HG02970 (cell line): ENCODE data around the gene DTX1.

Source experiments
- ATAC-seq: cut with Tn5 transposase; IDR thresholded peaks from one replicate; pipeline ENCODE4 v1.9.1; 2021; ENCODE audit warnings: mild to moderate bottlenecking, moderate library complexity, moderate number of reproducible peaks; ENCODE audit not compliant: unreplicated experiment, low FRiP score

The DTX1 gene

GRCh38 chr12:113092607-113093408 is 36.3 kb downstream of the DTX1 start:
- no peak for ATAC-seq

DNA sequence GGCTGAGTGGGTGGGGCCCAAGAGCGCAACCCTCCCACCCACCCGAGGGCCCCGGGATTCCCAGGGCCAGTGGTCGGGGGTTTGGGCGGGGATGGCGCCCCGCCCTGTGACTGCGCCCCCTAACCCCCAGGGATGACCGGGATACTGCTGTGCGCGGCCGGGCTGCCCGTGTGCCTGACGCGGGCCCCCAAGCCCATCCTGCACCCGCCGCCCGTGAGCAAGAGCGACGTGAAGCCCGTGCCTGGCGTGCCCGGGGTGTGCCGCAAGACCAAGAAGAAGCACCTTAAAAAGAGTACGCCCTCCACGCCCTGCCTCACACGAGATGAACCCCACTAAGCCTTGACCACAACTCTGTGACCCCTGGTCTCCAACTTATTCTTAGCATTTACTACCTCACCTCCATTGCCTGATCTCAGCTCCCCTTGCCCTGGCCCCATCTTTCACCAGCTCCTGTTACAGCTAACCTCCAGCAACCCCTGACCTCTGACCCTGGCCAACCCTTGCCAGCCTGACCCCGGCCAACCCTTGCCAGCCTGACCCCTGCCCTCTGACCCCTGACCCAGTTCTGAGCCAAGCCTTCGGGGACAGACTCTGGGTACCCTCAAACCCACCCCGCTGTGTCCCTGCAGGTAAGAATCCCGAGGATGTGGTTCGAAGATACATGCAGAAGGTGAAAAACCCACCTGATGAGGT is 37.0 kb downstream of the DTX1 start:
- ATAC-seq: no peak

- ATAC-seq: no peak
Observed at GRCh38 chr12:113094738-113095137, 38.2 kb downstream of the DTX1 start.

DNA sequence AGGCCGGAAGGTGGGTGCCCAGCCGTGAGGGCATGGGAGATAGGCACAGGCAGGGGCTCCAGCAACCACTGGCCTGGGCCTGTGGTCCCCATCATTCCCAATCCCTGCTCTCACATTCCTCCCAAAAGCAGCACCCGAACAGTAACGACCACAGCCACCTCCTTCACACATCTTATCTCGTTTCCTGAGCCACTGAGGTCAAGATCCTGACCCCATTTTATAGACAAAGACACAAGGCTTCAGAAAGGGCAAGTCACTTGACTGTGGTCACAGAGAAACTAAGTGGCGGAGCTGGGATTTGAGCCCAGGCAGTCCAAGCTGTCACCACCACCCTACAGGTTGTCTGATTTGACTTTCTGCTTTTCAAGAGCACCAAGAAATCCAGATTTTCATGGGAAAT is 38.9 kb downstream of the DTX1 start:
- no peak for ATAC-seq

- ATAC-seq: no peak
Observed at GRCh38 chr12:113096675-113097461, 40.3 kb downstream of the DTX1 start.

DNA sequence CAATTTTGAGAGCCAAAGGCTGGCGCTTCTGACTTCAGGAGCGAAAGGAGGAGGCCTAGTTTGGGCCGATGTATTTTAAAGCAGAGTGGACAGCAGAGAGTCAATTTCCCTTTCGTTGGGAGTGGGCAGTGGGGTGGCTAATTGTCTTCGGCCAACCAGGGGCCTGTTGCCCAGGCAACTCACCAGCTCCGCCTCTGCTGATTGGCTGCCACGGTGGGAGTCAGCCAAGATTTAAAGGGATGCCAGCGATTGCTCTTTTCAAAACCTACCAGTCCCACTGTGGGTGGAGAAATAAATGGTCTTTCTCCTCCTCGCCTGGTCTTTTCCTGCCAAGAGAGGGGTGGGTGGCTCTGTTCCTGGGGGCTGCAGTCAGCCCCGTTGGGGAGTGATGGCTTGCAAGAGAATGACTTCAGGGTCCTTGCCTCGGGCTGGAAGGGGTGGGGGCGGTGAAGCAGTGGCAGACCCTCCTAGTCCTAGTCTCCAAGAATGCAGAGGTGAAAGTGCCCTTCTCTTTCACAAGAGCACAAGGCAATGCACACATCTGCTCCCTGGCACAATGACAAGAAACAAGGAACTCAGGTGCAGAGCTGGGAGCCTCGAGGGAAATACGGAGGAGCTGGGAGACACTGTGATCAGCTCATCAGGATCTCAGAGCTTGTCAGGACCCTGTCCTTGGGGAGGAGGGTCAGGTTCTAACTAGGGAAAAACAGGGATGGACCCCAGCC is 41.3 kb downstream of the DTX1 start:
- ATAC-seq: no peak

DNA sequence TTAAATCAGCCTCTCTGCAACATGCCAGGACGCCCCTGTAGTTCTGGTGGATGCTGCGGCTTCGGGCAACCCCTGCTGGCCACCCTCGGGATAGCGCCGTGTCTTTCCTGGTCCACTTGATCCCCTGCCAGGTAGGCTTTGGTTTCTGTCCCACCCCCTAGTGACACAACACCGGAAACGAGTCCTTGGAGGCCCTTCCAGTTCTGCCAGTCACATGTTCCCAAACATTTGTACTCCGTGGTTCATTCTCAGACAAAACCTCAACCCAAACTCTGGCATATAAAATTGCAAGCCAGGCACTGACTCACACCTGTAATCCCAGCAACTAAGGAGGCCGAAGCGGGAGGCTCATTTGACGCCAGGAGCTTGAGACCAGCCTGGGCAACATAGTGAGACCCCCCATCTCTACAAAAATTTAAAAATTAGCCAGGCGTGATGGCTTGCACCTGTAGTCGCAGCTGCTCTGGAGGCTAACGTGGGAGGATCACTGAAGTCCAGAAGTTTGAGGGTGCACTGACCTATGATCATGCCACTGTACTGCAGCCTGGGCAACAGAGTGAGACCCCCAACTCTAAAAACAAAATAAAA is 42.0 kb downstream of the DTX1 start:
- ATAC-seq: no peak

- ATAC-seq: no peak
Observed at GRCh38 chr12:113099364-113099763, 42.8 kb downstream of the DTX1 start.

GRCh38 chr12:113099764-113100163 is 43.2 kb downstream of the DTX1 start:
- no peak for ATAC-seq

DNA sequence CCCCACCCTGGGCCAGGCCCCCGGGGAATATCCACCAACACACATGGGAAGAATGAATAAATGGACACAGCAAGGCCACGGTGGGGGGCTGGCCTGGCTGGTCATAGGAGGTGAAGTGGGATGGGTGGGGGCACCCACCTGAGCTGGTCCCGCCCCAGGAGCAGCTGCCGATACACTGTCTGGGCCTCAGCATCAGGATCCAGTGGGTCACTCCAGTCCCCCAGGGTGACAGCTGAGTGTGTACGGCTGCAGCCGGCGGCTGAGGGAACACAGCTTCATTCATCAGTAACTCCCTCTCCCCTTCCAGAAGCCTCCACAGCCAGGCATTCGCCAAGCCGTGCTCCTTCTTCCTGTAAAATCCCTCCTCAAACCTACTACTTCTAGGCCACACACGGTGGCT is 45.2 kb downstream of the DTX1 start:
- ATAC-seq: no peak

DNA sequence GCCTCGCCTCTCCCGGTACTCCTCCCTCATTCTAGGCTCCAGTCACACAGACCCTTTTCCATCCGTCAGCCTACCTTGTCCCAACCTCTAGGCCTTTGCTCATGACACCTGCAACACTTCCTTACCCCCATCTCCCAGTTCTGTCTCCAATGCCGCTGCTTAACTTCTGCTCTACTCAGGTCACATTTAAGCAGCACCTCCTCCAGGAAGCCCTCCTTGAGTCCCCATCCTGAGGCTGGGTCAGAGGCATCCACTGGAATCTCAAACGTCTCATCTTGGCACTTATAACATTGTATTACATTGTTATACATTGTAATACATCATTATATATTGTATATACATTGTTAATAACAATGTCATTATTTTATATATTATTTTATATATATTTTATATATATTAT is 46.3 kb downstream of the DTX1 start:
- ATAC-seq: no peak

DNA sequence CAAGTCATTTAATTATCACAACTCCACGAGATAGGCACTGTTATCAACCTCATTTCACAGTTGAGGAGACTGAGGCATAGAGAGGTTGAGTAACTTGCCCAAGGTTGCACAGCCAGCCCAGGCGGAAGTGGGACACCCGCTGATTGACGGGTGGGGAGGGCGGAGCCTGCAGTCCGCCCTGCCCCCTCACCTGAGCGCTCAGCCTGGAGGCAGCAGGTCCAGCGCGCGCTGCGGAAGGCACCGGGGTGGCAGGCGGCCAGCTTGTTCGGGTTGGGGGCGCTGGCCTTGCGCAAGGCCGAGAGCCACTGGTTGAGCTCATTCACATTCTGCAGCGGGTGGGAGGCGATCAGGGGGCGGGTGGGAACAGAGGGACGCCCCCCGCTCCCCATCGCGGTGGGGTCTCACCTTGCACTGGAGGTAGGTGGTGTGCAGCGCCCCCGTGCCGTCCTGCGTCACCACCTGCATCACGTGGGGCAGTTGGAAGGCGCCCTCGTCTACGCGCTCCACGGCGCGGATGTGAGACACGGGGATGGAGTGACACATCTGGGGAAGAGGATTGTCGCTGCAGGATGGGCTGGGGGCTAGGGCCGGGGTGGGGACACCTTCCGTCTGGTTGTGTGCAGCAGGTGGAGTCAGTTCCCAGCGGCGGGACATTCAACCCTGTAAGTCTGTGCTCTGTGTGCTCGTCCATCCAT is 47.4 kb downstream of the DTX1 start:
- no peak for ATAC-seq

DNA sequence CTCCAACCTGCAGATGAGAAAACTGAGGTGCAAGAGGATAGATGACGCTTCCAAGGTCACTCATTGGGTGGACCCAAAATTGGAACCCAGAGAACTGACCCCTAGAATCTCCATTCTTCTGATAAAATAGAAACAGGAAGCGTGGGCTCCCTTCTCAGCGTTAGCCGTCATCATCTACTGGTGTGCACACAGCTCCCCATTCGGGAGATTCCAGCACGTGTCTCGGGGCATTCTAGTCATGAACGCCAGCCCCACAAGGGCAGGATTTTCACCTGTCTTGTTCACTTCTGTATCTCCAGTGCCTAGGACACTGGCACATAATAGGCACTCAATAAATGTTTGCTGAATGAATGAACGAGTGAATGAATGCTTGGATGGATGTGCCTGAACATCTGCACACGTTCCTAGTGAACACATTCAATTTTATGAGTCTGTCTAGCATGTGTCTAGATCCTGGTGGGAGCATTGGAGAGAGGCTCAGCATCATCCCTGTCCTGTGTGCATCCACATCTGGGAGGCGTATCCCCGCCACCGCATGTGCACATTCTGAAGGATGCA is 48.5 kb downstream of the DTX1 start:
- ATAC-seq: no peak

DNA sequence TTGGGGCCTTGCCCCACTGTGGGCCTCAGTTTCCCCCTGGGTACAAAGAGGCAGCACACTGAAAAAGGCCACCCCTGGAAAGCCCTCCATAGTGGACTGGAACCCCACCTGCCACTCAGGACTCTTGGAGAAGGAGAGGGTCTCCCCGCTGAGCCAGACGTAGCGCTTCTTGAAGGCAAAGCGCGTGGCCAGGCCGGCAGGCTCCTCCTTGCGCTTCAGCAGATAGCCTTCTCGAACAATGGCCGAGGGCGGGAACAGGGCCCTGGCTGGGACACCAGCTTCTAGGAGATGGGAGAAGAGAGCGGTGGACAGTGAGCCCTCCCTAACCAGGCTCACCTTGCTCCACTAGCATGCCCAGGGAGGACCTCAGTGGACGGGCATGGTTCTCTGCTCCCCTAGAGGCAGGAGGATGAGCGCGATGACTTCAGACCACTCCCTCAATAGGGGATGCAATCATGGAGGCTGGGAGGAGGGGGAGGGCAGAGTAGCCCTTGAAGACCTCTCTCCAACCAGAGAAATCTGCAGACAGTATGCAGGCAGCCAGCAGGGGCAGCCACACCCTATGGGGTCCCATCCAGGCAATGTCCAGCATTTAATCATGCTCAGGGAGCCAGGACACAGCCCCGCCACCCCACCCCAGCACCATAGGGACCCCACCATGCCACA is 49.2 kb downstream of the DTX1 start:
- ATAC-seq: no peak

- ATAC-seq: no peak
Observed at GRCh38 chr12:113106361-113106760, 49.8 kb downstream of the DTX1 start.

DNA sequence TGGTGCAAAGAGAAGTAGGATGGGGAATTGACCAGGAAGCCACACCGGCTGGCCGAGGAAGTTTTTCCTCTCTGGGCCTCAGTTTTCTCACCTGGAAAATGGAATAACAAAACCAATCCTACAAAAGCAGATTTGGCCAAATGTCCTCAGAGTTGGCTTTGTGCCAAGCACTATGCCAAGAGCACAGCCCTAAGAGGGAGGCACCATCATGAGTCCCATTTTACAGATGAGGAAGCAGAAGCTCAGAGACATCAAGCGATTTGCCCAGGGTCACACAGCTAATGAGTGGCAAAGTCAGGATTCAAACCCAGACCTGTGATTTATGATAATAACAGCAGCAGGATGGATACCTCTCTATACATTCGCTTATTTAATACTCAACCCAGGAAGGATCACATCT is 51.8 kb downstream of the DTX1 start:
- ATAC-seq: no peak

- no peak for ATAC-seq
Observed at GRCh38 chr12:113109360-113109759, 52.8 kb downstream of the DTX1 start.

GRCh38 chr12:113109872-113110599 is 53.5 kb downstream of the DTX1 start:
- no peak for ATAC-seq
